HEK293 (cell line): ENCODE measurements around the gene RRAS.

ENCODE experiments used
- CTCF ChIA-PET: fragments of 350-600 bp; formaldehyde crosslinking; extraction: SDS; loops from one replicate; lab custom pipeline; 2021; ENCODE audit warnings: antibody characterized with exemption; lab: Yijun Ruan, JAX
- POLR2A ChIA-PET: fragments of 300-600 bp; formaldehyde crosslinking; extraction: SDS; loops from one replicate; lab custom pipeline; 2020; ENCODE audit warnings: antibody characterized with exemption, inconsistent platforms; lab: Yijun Ruan, JAX
- H3K27ac ChIP-seq: fragments of 200-500 bp; sonication (Bioruptor generic); 2 replicates; pipeline ENCODE4 v1.5.1; 2014; ENCODE audit warnings: low read depth, low read length, control low read depth, inconsistent platforms; ENCODE audit errors: extremely low read depth
- H3K36me3 ChIP-seq, 2 experiments: fragments of 200-500 bp in 1 of 2; sonication (Bioruptor generic) in 1 of 2; 1 replicate in 1 of 2; 2 replicates in 1 of 2; pipeline ENCODE4 v1.5.1; 2014 to 2017; ENCODE audit warnings: inconsistent platforms in 2 of 2, low read length in 2 of 2; ENCODE audit not compliant: control insufficient read depth in 2 of 2, insufficient read depth in 1 of 2
- H3K4me1 ChIP-seq: fragments of 200-500 bp; sonication (Bioruptor generic); 2 replicates; pipeline ENCODE4 v1.5.1; 2014; ENCODE audit warnings: mild to moderate bottlenecking, low read length, inconsistent platforms; ENCODE audit not compliant: control insufficient read depth, insufficient read depth
- H3K4me3 ChIP-seq: 2 replicates; pipeline ENCODE4 v1.5.1; 2011; ENCODE audit warnings: low read depth, mild to moderate bottlenecking, control low read depth, low read length, moderate library complexity
- H3K9me3 ChIP-seq: fragments of 200-500 bp; sonication (Bioruptor generic); 2 replicates; pipeline ENCODE4 v1.5.1; 2014; ENCODE audit warnings: low read depth, low read length, inconsistent platforms; ENCODE audit not compliant: control insufficient read depth, insufficient read depth
- BCL11A ChIP-seq: fragments of 450-650 bp; formaldehyde crosslinking; IDR thresholded peaks from 2 replicates; pipeline ENCODE4 v1.5.1; 2016; ENCODE audit warnings: low read depth, missing biosample characterization, missing genetic modification characterization
- BCL11B ChIP-seq: fragments of 450-650 bp; formaldehyde crosslinking; IDR thresholded peaks from 2 replicates; pipeline ENCODE4 v1.5.1; 2016; ENCODE audit warnings: low read depth, missing biosample characterization, missing genetic modification characterization
- GLIS1 ChIP-seq: fragments of 450-650 bp; formaldehyde crosslinking; IDR thresholded peaks from 2 replicates; pipeline ENCODE4 v1.5.1; 2016; ENCODE audit warnings: missing biosample characterization, missing genetic modification characterization
- GLIS2 ChIP-seq: fragments of 450-650 bp; formaldehyde crosslinking; IDR thresholded peaks from 2 replicates; pipeline ENCODE4 v1.5.1; 2016; ENCODE audit warnings: missing biosample characterization, missing genetic modification characterization
- KLF1 ChIP-seq: fragments of 450-650 bp; formaldehyde crosslinking; IDR thresholded peaks from 2 replicates; pipeline ENCODE4 v1.5.1; 2016; ENCODE audit warnings: missing biosample characterization, missing genetic modification characterization
- KLF16 ChIP-seq: fragments of 450-650 bp; formaldehyde crosslinking; IDR thresholded peaks from 2 replicates; pipeline ENCODE4 v1.5.1; 2017; ENCODE audit warnings: missing biosample characterization, missing genetic modification characterization
- KLF7 ChIP-seq: fragments of 450-650 bp; formaldehyde crosslinking; IDR thresholded peaks from 2 replicates; pipeline ENCODE4 v1.5.1; 2016; ENCODE audit warnings: missing biosample characterization, missing genetic modification characterization, borderline replicate concordance
- KLF9 ChIP-seq: fragments of 450-650 bp; formaldehyde crosslinking; IDR thresholded peaks from 2 replicates; pipeline ENCODE4 v1.5.1; 2016; ENCODE audit warnings: missing biosample characterization, missing genetic modification characterization, low read depth
- SP3 ChIP-seq: fragments of 450-650 bp; formaldehyde crosslinking; IDR thresholded peaks from 2 replicates; pipeline ENCODE4 v1.5.1; 2016; ENCODE audit warnings: missing biosample characterization, missing genetic modification characterization
- SP7 ChIP-seq: fragments of 450-650 bp; formaldehyde crosslinking; IDR thresholded peaks from 2 replicates; pipeline ENCODE4 v1.5.1; 2016; ENCODE audit warnings: missing biosample characterization, missing genetic modification characterization
- TRIM28 ChIP-seq: IDR thresholded peaks from 2 replicates; pipeline ENCODE4 v1.6.1; 2011; ENCODE audit warnings: low read length, control low read depth, borderline replicate concordance
- YY1 ChIP-seq: fragments of 450-650 bp; formaldehyde crosslinking; IDR thresholded peaks from 2 replicates; pipeline ENCODE4 v1.5.1; 2018; ENCODE audit warnings: missing biosample characterization, missing genetic modification characterization
- YY2 ChIP-seq: fragments of 450-650 bp; formaldehyde crosslinking; IDR thresholded peaks from 2 replicates; pipeline ENCODE4 v1.5.1; 2016; ENCODE audit warnings: missing biosample characterization, missing genetic modification characterization
- ZBTB26 ChIP-seq: fragments of 450-650 bp; formaldehyde crosslinking; optimal IDR thresholded peaks from 2 replicates; pipeline ENCODE3; 2016; ENCODE audit warnings: missing biosample characterization, mild to moderate bottlenecking, missing genetic modification characterization
- ZEB2 ChIP-seq: fragments of 450-650 bp; formaldehyde crosslinking; IDR thresholded peaks from 2 replicates; pipeline ENCODE4 v1.5.1; 2016; ENCODE audit warnings: missing biosample characterization, missing genetic modification characterization
- ZFHX2 ChIP-seq: fragments of 450-650 bp; formaldehyde crosslinking; conservative IDR thresholded peaks from 2 replicates; pipeline ENCODE4 v1.5.1; 2016; ENCODE audit warnings: missing biosample characterization, missing genetic modification characterization
- ZFP37 ChIP-seq: fragments of 450-650 bp; formaldehyde crosslinking; IDR thresholded peaks from 2 replicates; pipeline ENCODE4 v1.5.1; 2016; ENCODE audit warnings: missing biosample characterization, missing genetic modification characterization
- ZNF214 ChIP-seq: fragments of 450-650 bp; formaldehyde crosslinking; IDR thresholded peaks from 2 replicates; pipeline ENCODE4 v1.5.1; 2017; ENCODE audit warnings: missing biosample characterization, mild to moderate bottlenecking, missing genetic modification characterization, borderline replicate concordance
- ZNF24 ChIP-seq: fragments of 450-650 bp; formaldehyde crosslinking; IDR thresholded peaks from 2 replicates; pipeline ENCODE4 v1.5.1; 2016; ENCODE audit warnings: missing biosample characterization, missing genetic modification characterization
- ZNF335 ChIP-seq: fragments of 450-650 bp; formaldehyde crosslinking; conservative IDR thresholded peaks from 2 replicates; pipeline ENCODE4 v1.5.1; 2016; ENCODE audit warnings: missing biosample characterization, missing genetic modification characterization
- ZNF416 ChIP-seq: fragments of 450-650 bp; formaldehyde crosslinking; IDR thresholded peaks from 2 replicates; pipeline ENCODE4 v1.5.1; 2016; ENCODE audit warnings: missing biosample characterization, missing genetic modification characterization
- ZNF501 ChIP-seq: fragments of 450-650 bp; formaldehyde crosslinking; IDR thresholded peaks from 2 replicates; pipeline ENCODE4 v1.5.1; 2016; ENCODE audit warnings: missing biosample characterization, missing genetic modification characterization
- ZNF596 ChIP-seq: fragments of 450-650 bp; IDR thresholded peaks from 2 replicates; pipeline ENCODE4 v1.5.0; 2018; ENCODE audit warnings: missing biosample characterization, mild to moderate bottlenecking, missing genetic modification characterization, moderate library complexity
- ZNF600 ChIP-seq: fragments of 450-650 bp; formaldehyde crosslinking; IDR thresholded peaks from 2 replicates; pipeline ENCODE4 v1.5.1; 2016; ENCODE audit warnings: missing biosample characterization, missing genetic modification characterization
- ZNF629 ChIP-seq: fragments of 450-650 bp; formaldehyde crosslinking; IDR thresholded peaks from 2 replicates; pipeline ENCODE4 v1.5.1; 2017; ENCODE audit warnings: missing biosample characterization, missing genetic modification characterization
- ZNF701 ChIP-seq: fragments of 450-650 bp; formaldehyde crosslinking; IDR thresholded peaks from 2 replicates; pipeline ENCODE4 v1.5.1; 2016; ENCODE audit warnings: missing biosample characterization, missing genetic modification characterization
- ZNF76 ChIP-seq: fragments of 450-650 bp; formaldehyde crosslinking; IDR thresholded peaks from 2 replicates; pipeline ENCODE4; 2016; ENCODE audit warnings: low read depth, missing biosample characterization, missing genetic modification characterization, borderline replicate concordance
- ZNF792 ChIP-seq: fragments of 450-650 bp; formaldehyde crosslinking; IDR thresholded peaks from 2 replicates; pipeline ENCODE4 v1.5.1; 2016; ENCODE audit warnings: missing biosample characterization, missing genetic modification characterization
- ZNF843 ChIP-seq: fragments of 450-650 bp; formaldehyde crosslinking; IDR thresholded peaks from 2 replicates; pipeline ENCODE4 v1.5.1; 2016; ENCODE audit warnings: missing biosample characterization, missing genetic modification characterization
- ZXDB ChIP-seq: fragments of 450-650 bp; formaldehyde crosslinking; IDR thresholded peaks from 2 replicates; pipeline ENCODE4 v1.5.1; 2016; ENCODE audit warnings: missing biosample characterization, missing genetic modification characterization
- TF ChIP-seq, protein P1 (sequence below): fragments of 450-650 bp; formaldehyde crosslinking; IDR thresholded peaks from 2 replicates; pipeline ENCODE4 v1.5.1; 2016; ENCODE audit warnings: missing biosample characterization, missing genetic modification characterization
- TF ChIP-seq, protein P2 (sequence below): fragments of 450-650 bp; formaldehyde crosslinking; IDR thresholded peaks from 2 replicates; pipeline ENCODE4 v1.5.1; 2016; ENCODE audit warnings: missing biosample characterization, missing genetic modification characterization

Gene RRAS

GRCh38 chr19:49641688-49642491 lies 1.9 kb upstream of the RRAS start, which contains the start of gene SCAF1:
TSS of gene SCAF1 (plus strand) at chr19:49642209. CDS start at chr19:49645027, 2,818 bp downstream.
- Histone ChIP-seq H3K36me3 (peaks cover 5 to 33% of the 10 kb centered on the region in 2 experiments; a peak in 2 of 3 replicates), H3K9me3 (no peaks in the 10 kb centered on the region), H3K4me3 (peak within 1 kb of the TSS; percentile 78), H3K4me1 (peaks cover 31% of the 10 kb centered on the region), H3K27ac (peak within 1 kb of the TSS; percentile 98)
- CTCF ChIA-PET = interaction anchor here (0.7 to 6.5 kb wide), 3 partner anchors 31 to 423 kb away, joined by 3 to 59 read pairs (median 9); no protein-coding TSS in a partner anchor
- POLR2A ChIA-PET = interaction anchor here (0.6 to 3.5 kb wide), 18 partner anchors 12 to 228 kb away, joined by 3 to 124 read pairs (median 4); partner anchors contain the start of genes BCL2L12, FUZ, IRF3 and NOSIP
- 0 out of 2 replicates have a peak, but pooled peaks have one; percentile 22 for TF ChIP-seq BCL11A (tag by site-specific recombination)
- 0 out of 2 replicates have a peak, but pooled peaks have one; percentile 23 for TF ChIP-seq TRIM28
- peak; percentile 100 for TF ChIP-seq SP3 (tag by site-specific recombination)
- TF ChIP-seq YY1 (tag by site-specific recombination) = 0 out of 2 replicates have a peak, but pooled peaks have one; percentile 47
- TF ChIP-seq BCL11B = peak; percentile 78; the same call in 1 of the 2 replicates
- peak; percentile 84 for TF ChIP-seq YY2 (tag by site-specific recombination)
- peak; percentile 66 for TF ChIP-seq ZFP37 (tag by site-specific recombination)
- peak; percentile 57; the same call in 1 of the 2 replicates for TF ChIP-seq ZNF501 (tag by site-specific recombination)
- TF ChIP-seq SP7 (tag by site-specific recombination) = peak; percentile 64
- TF ChIP-seq, protein P1, sequence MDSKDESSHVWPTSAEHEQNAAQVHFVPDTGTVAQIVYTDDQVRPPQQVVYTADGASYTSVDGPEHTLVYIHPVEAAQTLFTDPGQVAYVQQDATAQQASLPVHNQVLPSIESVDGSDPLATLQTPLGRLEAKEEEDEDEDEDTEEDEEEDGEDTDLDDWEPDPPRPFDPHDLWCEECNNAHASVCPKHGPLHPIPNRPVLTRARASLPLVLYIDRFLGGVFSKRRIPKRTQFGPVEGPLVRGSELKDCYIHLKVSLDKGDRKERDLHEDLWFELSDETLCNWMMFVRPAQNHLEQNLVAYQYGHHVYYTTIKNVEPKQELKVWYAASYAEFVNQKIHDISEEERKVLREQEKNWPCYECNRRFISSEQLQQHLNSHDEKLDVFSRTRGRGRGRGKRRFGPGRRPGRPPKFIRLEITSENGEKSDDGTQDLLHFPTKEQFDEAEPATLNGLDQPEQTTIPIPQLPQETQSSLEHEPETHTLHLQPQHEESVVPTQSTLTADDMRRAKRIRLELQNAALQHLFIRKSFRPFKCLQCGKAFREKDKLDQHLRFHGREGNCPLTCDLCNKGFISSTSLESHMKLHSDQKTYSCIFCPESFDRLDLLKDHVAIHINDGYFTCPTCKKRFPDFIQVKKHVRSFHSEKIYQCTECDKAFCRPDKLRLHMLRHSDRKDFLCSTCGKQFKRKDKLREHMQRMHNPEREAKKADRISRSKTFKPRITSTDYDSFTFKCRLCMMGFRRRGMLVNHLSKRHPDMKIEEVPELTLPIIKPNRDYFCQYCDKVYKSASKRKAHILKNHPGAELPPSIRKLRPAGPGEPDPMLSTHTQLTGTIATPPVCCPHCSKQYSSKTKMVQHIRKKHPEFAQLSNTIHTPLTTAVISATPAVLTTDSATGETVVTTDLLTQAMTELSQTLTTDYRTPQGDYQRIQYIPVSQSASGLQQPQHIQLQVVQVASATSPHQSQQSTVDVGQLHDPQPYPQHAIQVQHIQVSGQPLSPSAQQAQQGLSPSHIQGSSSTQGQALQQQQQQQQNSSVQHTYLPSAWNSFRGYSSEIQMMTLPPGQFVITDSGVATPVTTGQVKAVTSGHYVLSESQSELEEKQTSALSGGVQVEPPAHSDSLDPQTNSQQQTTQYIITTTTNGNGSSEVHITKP (tag by site-specific recombination) = peak; percentile 48; the same call in 1 of the 2 replicates
- no peak for TF ChIP-seq ZNF792 (tag by site-specific recombination)
- TF ChIP-seq GLIS1 (tag by site-specific recombination) = peak; percentile 21; the same call in 1 of the 2 replicates
- peak; percentile 99 for TF ChIP-seq KLF7 (tag by site-specific recombination)
- 0 out of 2 replicates have a peak, but pooled peaks have one; percentile 18 for TF ChIP-seq ZNF24 (tag by site-specific recombination)
- TF ChIP-seq ZXDB (tag by site-specific recombination) = peak; percentile 82
- TF ChIP-seq ZNF335 = peak; percentile 81
- TF ChIP-seq KLF16 = peak; percentile 98
- no peak for TF ChIP-seq ZNF701 (tag by site-specific recombination)
- TF ChIP-seq ZEB2 (tag by site-specific recombination) = peak; percentile 79
- no peak for TF ChIP-seq ZNF214 (tag by site-specific recombination)
- TF ChIP-seq ZNF596 = no peak
- TF ChIP-seq, protein P2, sequence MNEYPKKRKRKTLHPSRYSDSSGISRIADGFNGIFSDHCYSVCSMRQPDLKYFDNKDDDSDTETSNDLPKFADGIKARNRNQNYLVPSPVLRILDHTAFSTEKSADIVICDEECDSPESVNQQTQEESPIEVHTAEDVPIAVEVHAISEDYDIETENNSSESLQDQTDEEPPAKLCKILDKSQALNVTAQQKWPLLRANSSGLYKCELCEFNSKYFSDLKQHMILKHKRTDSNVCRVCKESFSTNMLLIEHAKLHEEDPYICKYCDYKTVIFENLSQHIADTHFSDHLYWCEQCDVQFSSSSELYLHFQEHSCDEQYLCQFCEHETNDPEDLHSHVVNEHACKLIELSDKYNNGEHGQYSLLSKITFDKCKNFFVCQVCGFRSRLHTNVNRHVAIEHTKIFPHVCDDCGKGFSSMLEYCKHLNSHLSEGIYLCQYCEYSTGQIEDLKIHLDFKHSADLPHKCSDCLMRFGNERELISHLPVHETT (tag by site-specific recombination) = no peak
- peak; percentile 76 for TF ChIP-seq ZNF600 (tag by site-specific recombination)
- no peak for TF ChIP-seq ZNF416 (tag by site-specific recombination)
- no peak for TF ChIP-seq GLIS2 (tag by site-specific recombination)
- peak; percentile 54 for TF ChIP-seq ZFHX2 (tag by site-specific recombination)
- TF ChIP-seq ZBTB26 (tag by site-specific recombination) = peak; percentile 94
- peak; percentile 98 for TF ChIP-seq KLF9 (tag by site-specific recombination)
- peak; percentile 55; the same call in 1 of the 2 replicates for TF ChIP-seq ZNF843
- TF ChIP-seq KLF1 = peak; percentile 98
- peak; percentile 100 for TF ChIP-seq ZNF76 (tag by site-specific recombination)
- peak; percentile 96 for TF ChIP-seq ZNF629 (tag by site-specific recombination)
